Thyroid gland (tissue), 4 donors: Measurements from ENCODE around the gene BRAP.

Experiments
- POLR2A ChIP-seq, 2 donors: fragments of 450-650 bp; IDR thresholded peaks; one replicate each; pipeline ENCODE4 v1.6.1; 2017; ENCODE audit warnings: antibody characterized with exemption in 2 of 2, mild to moderate bottlenecking in 2 of 2, moderate library complexity in 1 of 2
- TF ChIP-seq, protein P1 (sequence below), 6 experiments: fragments of 200-600 bp in 3 of 6; fragments of 450-650 bp in 3 of 6; sonication (generic) in 3 of 6; IDR thresholded peaks; one replicate each; pipeline ENCODE4 v1.5.1; 2016 to 2019; ENCODE audit warnings: antibody characterized with exemption in 6 of 6, mild to moderate bottlenecking in 2 of 6, inconsistent platforms in 1 of 6, moderate library complexity in 1 of 6

DNA sequence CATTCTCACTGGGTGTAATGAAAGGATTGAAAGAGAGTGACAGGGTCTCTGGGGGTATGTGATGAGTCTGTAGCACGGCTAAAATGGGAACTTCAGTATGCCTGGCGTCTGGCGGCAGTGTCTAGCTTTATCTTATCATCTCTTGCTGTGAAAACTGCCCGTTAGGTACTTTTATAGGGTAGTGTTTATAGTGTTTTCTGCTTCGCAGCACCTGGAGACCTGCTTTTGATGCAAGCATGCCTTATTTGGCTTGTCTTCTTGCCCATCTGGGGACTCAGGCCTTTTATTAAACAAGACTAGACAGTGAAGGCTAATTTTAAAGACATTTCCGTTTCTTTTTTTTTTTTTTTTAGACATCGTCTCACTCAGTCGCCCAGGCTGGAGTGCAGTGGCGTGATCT is 44.7 kb upstream of the BRAP start:
- TF ChIP-seq, protein P1, sequence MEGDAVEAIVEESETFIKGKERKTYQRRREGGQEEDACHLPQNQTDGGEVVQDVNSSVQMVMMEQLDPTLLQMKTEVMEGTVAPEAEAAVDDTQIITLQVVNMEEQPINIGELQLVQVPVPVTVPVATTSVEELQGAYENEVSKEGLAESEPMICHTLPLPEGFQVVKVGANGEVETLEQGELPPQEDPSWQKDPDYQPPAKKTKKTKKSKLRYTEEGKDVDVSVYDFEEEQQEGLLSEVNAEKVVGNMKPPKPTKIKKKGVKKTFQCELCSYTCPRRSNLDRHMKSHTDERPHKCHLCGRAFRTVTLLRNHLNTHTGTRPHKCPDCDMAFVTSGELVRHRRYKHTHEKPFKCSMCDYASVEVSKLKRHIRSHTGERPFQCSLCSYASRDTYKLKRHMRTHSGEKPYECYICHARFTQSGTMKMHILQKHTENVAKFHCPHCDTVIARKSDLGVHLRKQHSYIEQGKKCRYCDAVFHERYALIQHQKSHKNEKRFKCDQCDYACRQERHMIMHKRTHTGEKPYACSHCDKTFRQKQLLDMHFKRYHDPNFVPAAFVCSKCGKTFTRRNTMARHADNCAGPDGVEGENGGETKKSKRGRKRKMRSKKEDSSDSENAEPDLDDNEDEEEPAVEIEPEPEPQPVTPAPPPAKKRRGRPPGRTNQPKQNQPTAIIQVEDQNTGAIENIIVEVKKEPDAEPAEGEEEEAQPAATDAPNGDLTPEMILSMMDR (IDR thresholded peaks at IDR 0.05): no peak
- no peak for TF ChIP-seq POLR2A (IDR thresholded peaks at IDR 0.05)
